Measurements from ENCODE around the gene MED13L. TPM values are rescaled to one million over a fixed set of nuclear protein-coding genes. Genes with fewer than 3 reads are reported as not detected.
"Not testable (repeated sequence)": the region's sequence is repeated elsewhere in the genome, so short reads cannot be mapped to it uniquely, and the experiment has no call there.

MED13L gene
- total and polyA plus RNA-seq, 12 donors, result 8.8 to 106 (median 73.8) TPM

DNA sequence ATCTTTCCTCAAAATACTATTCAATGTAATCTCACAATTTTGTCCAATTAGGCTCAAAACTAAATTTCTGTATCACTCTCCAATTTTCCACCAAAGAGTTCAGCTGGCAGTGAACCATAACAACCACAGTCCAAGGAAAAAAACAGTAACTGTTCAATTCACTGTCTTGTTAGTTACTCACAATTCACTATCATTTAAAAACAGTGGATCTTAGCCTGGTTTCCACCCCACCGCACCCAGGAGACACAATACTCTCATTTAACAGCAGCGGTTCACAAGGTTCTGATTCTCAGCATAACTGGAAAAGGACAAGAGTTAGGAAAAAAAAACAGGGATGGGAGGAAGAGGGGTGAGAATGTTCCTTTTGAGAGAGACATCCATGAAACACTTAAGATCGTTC lies 40.5 kb downstream of the MED13L start:
- no peaks in the 10 kb centered on the region for H3K36me3 ChIP-seq (replicated peaks in 1 of 2)
- H3K27me3 ChIP-seq, result no peaks in the 10 kb centered on the region
- 64 to 70% (median 69%) methylated on average over 3 of the region's 3 CpGs for WGBS, 4 donors
- TF ChIP-seq POLR2A (IDR thresholded peaks at IDR 0.05), result no peak
- TF ChIP-seq, protein P1, sequence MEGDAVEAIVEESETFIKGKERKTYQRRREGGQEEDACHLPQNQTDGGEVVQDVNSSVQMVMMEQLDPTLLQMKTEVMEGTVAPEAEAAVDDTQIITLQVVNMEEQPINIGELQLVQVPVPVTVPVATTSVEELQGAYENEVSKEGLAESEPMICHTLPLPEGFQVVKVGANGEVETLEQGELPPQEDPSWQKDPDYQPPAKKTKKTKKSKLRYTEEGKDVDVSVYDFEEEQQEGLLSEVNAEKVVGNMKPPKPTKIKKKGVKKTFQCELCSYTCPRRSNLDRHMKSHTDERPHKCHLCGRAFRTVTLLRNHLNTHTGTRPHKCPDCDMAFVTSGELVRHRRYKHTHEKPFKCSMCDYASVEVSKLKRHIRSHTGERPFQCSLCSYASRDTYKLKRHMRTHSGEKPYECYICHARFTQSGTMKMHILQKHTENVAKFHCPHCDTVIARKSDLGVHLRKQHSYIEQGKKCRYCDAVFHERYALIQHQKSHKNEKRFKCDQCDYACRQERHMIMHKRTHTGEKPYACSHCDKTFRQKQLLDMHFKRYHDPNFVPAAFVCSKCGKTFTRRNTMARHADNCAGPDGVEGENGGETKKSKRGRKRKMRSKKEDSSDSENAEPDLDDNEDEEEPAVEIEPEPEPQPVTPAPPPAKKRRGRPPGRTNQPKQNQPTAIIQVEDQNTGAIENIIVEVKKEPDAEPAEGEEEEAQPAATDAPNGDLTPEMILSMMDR (IDR thresholded peaks at IDR 0.05), result no peak
- intact Hi-C loops (cut with DNase I), result loop anchor here (10.0 kb wide), 2 partner anchors 92 to 222 kb away; no protein-coding TSS in a partner anchor
- H3K27ac ChIP-seq, result no peak overlapping the region
- peaks cover 0 to 46% of the 10 kb centered on the region in 2 donors for H3K4me1 ChIP-seq (replicated peaks in 1 of 2)
- DNase-seq, result no peak
- H3K4me3 ChIP-seq, result no peak overlapping the region
- H3K9me3 ChIP-seq (replicated peaks in 1 of 3), result no peaks in the 10 kb centered on the region

DNA sequence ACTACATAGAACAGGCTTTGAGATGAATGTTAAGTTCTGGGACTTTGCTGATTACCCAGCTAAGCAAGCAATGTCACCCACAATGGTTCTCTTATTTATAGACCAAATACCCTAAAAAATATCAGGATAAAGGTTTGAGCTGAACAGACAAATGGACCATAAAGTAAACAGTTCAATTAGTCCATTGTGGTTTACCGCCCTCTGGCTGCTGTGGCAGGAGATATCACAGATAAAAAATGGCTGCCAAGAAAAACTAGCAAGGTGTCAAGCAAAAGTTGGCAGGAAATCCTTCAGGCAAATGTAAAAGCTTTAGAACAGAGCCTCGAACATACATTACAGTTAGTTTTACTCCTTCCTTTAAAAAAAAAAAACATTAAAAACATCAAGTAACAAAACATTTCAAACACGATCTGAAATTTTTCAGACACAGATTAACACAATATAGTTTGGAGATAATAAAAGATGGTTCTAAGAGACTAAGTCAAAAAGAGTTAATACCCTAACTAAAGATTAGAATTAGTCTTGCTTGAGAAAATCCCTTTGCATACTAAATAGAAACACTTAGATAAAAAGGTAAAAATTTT lies 41.3 kb downstream of the MED13L start:
- Histone ChIP-seq H3K36me3 (replicated peaks in 1 of 2) (no peaks in the 10 kb centered on the region), H3K27ac (no peak overlapping the region), H3K27me3 (no peaks in the 10 kb centered on the region), H3K4me3 (no peak overlapping the region), H3K9me3 (replicated peaks in 1 of 3) (no peaks in the 10 kb centered on the region), H3K4me1 (replicated peaks in 1 of 2) (peaks cover 0 to 41% of the 10 kb centered on the region in 2 donors)
- intact Hi-C loops (cut with DNase I), result loop anchor here (10.0 kb wide), 2 partner anchors 91 to 221 kb away; no protein-coding TSS in a partner anchor
- 6 to 16% (median 12%) methylated on average over 3 of the region's 3 CpGs for WGBS, 4 donors
- no peak for TF ChIP-seq POLR2A (IDR thresholded peaks at IDR 0.05)
- TF ChIP-seq, protein P1 (IDR thresholded peaks at IDR 0.05), result peak; percentile 56 to 82 (median 76)
- DNase-seq, result peak; percentile 34 to 76 (median 50)

DNA sequence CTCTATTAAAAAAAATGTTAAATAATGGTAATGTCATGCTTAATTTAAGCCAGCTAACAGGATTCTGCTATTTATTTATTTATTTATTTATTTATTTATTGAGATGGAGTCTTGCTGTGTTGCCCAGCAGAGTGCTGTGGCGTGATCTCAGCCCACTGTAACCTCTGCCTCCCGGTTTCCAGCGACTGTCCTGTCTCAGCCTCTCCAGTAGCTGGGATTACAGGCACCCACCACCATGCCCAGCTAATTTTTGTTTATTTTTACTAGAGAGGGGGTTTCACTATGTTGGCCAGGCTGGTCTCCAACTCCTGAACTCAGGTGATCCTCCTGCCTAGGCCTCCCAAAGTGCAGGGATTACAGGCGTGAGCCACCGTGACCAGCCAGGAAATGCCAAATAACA lies 43.3 kb downstream of the MED13L start:
- not testable (repeated sequence) for H3K27me3 ChIP-seq; H3K9me3 ChIP-seq (replicated peaks in 1 of 3); H3K4me3 ChIP-seq; H3K36me3 ChIP-seq (replicated peaks in 1 of 2); H3K27ac ChIP-seq; DNase-seq
- 91 to 98% (median 98%) methylated on average over 5 of the region's 5 CpGs for WGBS, 4 donors
- intact Hi-C loops (cut with DNase I), result loop anchor here (10.0 kb wide), 2 partner anchors 89 to 219 kb away; no protein-coding TSS in a partner anchor
- H3K4me1 ChIP-seq (replicated peaks in 1 of 2), result peaks cover 0 to 36% of the 10 kb centered on the region in 2 donors

DNA sequence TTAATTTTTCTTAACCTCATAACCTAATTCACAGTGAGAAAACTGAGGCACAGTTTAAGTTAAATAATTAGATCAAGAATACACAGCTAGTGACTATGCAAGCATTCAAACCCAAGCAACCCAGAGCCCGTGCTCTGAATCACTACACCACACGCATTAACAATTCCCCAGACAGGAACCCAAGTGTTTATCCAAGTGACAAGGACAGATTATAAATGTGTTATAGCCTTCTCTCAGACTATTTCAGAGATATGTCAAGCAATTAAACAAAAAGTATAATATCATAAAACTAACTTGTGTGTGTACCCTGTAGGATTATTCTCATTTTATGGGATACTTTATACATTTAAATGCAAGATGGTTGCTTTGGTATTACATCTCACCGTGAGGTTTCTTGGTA lies 43.8 kb downstream of the MED13L start:
- Histone ChIP-seq H3K9me3 (replicated peaks in 1 of 3) (no peaks in the 10 kb centered on the region), H3K27me3 (no peaks in the 10 kb centered on the region), H3K4me1 (replicated peaks in 1 of 2) (peaks cover 0 to 36% of the 10 kb centered on the region in 2 donors), H3K36me3 (replicated peaks in 1 of 2) (no peaks in the 10 kb centered on the region), H3K4me3 (no peak overlapping the region), H3K27ac (no peak overlapping the region)
- TF ChIP-seq, protein P1 (IDR thresholded peaks at IDR 0.05), result no peak
- TF ChIP-seq POLR2A (IDR thresholded peaks at IDR 0.05), result no peak
- WGBS, 4 donors, result 83 to 93% (median 84%) methylated on average over 3 of the region's 3 CpGs
- DNase-seq, result no peak
- intact Hi-C loops (cut with DNase I), result loop anchor here (10.0 kb wide), 2 partner anchors 89 to 219 kb away; no protein-coding TSS in a partner anchor

DNA sequence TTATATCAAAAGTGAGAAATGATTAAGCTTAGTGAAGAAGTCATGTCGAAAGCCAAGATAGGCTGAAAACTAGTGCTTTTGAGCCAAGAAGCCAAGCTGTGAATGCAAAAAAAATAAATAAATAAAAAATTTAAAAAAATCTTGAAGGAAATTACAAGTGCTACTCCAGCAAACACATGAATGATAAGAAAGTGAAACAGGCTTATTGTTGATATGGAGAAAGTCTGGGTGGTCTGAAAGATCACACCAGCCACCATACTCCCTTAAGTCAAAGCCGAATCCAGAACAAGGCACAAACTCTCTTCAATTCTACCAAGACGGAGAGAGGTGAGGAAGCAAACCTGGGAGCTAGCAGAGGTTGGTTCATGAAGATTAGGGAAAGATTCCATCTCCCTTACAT lies 49.7 kb downstream of the MED13L start:
- no peaks in the 10 kb centered on the region for H3K36me3 ChIP-seq (replicated peaks in 1 of 2)
- TF ChIP-seq, protein P1 (IDR thresholded peaks at IDR 0.05), result no peak
- no peak for TF ChIP-seq POLR2A (IDR thresholded peaks at IDR 0.05)
- H3K27ac ChIP-seq, result no peak overlapping the region
- DNase-seq, result no peak
- H3K27me3 ChIP-seq, result no peaks in the 10 kb centered on the region
- no peak overlapping the region for H3K4me3 ChIP-seq
- peaks cover 0 to 13% of the 10 kb centered on the region in 2 donors for H3K4me1 ChIP-seq (replicated peaks in 1 of 2)
- intact Hi-C loops (cut with DNase I), result no loop called here
- WGBS, 4 donors, result 84 to 91% (median 85%) methylated on average over 3 of the region's 3 CpGs
- H3K9me3 ChIP-seq (replicated peaks in 1 of 3), result no peaks in the 10 kb centered on the region
